ENCODE measurements around the gene ANXA8.

DNA sequence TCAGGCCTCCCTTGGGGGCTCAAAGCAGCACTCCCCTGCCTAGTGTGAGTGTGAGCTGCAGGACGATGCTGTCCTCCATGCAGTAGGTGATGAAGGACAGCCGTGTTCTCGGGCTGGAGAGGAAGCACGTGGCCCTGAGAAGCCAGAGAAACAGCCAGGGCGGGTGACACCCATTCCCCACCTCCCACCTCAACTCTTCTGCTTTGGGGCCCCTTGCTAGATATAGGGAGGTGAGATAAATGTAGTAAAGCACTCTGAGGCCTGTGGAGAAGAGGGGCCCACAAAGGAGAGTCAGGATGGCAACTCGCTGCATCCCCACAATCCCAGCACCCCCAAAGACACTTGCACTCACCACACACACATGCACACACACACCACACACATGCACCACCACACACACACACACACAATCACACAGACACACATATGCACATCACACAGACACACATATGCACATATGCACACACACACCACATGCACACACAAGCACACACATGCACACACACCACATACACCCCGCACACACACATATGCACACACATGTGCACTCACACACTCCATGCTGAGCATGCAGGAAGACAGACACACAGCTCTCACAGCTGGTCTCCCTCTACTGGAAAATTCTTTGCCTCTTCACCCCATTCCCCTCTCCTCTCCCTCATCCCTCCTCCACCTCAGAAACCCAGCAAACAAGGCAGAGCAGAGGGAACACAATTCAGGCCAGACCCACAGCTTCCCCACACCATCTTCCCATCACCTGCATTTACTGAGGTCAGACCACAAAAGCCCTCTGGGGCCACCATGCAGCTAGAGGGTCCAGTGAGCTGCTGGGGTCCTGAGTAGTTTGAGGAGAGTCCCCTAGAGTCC lies 30.5 kb downstream of the ANXA8 start:
- TF ChIP-seq CTCF (IDR thresholded peaks at IDR 0.05), result no peak
- TF ChIP-seq POLR2AphosphoS5 (IDR thresholded peaks at IDR 0.05), result no peak
- no peak for TF ChIP-seq POLR2A (IDR thresholded peaks at IDR 0.05)
